ENCODE results near the gene AP2A2.

AP2A2 gene

GRCh38 chr11:899724-900123 is 25.9 kb upstream of the AP2A2 start:
- no peak for DNase-seq

- no peak for DNase-seq
These were observed 25.1 kb upstream of the AP2A2 start for GRCh38 chr11:900545-900944.

GRCh38 chr11:901452-902061 is 24.1 kb upstream of the AP2A2 start:
- no peak for DNase-seq

GRCh38 chr11:904380-904779 is 21.3 kb upstream of the AP2A2 start:
- no peak for DNase-seq

DNA sequence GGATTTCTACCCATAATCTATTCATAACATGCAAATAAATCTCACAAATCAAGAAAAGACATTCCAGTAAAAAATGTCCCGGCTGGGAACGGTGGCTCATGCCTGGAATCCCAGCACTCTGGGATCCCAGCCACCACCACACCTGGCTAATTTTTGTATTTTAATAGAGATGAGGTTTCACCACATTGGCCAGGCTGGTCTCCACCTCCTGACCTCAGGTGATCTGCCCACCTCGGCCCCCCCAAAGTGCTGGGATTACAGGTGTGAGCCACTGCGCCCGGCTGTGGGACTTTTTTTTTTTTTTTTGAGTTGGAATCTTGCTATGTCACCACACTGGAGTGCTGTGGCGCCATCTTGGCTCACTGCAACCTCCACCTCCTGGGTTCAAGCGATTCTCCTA is 19.7 kb upstream of the AP2A2 start:
- DNase-seq, result no peak

DNA sequence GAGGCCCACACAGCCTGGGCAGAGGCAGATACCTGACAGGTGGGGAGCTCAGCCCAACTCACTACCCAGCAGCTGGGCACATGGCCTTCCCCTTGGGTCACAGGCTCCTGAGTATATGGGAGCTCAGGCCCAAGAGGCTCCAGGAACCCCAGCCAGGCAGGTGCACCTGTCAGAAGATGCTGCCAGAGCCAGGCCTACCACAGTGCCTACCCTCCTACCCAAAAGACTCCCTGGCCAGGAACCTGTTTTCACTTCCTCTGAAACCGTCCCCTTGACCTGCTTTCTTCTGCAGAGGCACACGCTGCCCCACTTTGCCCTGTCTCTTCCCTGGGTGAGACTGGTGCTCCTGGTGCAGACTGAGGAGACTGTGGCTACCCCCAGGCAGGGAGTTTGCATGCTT is 18.0 kb upstream of the AP2A2 start:
- DNase-seq, result no peak

DNA sequence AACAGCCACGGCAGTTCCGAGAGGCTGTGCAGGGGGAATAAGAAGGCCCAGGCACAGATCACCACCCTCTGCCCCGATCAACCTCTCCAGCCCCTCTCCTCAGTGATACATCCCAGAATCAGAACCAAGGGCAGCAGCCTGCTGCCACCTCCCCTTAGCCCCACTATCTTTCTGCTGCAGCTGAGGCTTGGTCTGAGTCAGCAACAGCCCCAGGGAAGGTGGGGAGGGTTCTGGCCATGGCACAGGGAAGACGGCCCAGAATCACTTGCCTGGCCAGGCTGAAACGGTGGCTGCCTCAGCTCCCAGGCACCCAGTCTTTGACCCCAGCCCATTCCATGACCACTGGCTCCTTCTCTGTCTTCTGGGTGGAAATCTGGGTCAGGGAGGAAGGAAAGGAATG is 17.4 kb upstream of the AP2A2 start:
- DNase-seq, result no peak

DNA sequence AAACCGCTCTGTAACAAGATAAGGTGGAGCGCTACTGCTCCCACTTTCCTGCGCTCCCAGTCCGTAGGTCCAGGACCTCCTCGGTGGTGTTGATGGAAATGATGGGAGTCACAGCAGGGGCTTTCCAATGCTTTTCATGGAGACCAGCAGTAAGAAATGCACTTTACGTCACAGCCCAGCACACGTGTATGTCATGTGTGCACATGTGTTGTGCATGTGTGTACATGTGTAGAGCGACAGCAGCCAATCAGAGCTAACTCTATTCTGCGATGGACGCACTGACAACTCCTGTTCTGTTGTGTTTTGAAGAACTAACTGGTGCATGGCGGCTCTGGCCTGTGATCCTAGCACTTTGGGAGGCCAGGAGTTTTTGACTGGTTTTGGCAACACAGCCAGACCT is 16.3 kb upstream of the AP2A2 start:
- DNase-seq, result no peak

DNA sequence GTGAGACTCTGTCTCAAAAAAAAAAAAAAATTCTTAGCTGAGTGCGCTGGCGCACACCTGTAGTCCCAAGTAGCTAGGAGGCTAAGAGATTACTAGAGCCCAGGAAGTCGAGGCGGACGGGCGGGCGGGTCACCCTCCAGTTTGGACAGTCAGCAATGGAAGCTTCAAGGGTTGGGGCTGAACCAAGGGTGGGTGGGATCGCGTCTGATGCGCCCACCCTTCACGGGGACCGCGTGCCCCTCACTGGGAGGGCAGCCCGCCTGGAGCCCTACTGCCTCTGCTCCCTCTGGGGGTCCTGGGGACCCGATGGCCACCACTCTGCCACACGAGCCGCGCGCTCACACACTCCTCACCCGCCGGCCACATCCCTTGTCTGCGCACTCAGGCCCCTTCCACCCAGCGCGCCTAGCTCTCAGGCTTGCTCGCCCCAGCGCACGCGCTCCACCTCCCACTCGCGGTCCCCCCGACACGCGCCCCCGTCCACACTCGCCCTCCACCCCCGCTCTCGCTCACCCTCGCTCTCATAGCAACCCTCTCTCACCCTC is 15.6 kb upstream of the AP2A2 start:
- DNase-seq, result no peak

GRCh38 chr11:910589-911030 is 15.1 kb upstream of the AP2A2 start, which contains the start of gene CHID1:
TSS of gene CHID1 (minus strand) at chr11:910810. CDS start at chr11:904816, 5,994 bp downstream.
- no peak for DNase-seq

DNA sequence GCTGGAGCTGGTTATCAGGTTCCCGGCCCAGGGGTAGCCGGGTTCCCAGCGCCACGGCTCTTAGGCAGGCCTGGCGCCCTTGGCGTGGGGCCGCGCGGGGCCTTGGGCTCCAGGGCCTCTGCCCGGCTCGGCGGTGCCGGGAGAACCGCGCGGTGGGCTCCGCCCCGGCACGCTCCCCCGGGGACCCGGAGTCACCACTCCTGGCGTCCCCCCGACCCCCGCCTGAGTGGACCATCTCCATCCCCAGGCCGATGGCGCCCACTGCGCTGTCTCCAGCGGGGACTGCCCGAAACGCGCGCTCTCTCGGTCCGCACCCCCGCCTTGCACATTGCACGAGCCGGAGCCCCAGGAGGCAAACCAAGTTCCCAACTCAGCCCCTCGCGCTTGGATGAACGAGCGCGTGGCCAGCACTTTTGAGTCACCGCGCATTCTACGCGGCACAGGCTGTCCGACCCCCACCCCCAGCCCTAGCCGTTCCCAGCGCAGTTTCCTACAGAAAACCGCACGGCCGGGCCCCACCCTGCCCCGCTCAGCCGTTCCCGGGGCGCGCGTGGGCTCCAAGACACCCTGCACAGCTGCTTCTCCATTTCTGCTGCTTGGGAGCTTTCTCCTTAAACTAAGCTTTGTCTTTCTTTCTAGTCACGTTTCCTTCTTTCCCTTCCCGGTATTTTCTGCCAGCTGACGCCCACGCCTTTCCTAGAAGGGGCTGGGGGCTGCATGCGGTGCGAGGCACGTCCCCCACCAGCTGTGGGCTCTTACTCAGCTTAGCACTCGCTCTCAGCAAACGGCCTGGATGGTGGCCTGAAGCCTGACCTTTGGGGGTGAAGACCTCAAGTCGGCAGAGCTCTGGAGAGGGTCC is 14.4 kb upstream of the AP2A2 start:
- DNase-seq, result no peak

DNA sequence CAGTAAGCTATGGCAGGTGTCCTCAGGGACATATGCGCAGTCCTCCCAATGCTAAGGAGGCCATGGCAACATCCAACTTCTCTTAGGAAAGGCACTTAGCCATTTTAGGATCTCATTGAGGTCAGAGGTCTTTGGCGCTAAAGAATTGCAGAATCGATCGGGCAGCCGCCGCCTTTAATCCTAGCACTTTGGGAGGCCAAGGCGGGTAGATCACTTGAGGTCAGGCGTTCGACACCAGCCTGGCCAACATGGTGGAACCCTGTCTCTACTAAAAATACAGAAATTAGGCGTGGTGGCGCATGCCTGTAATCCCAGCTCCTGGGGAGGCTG is 13.8 kb upstream of the AP2A2 start:
- no peak for DNase-seq

GRCh38 chr11:912266-912665 is 13.4 kb upstream of the AP2A2 start:
- DNase-seq, result no peak

DNA sequence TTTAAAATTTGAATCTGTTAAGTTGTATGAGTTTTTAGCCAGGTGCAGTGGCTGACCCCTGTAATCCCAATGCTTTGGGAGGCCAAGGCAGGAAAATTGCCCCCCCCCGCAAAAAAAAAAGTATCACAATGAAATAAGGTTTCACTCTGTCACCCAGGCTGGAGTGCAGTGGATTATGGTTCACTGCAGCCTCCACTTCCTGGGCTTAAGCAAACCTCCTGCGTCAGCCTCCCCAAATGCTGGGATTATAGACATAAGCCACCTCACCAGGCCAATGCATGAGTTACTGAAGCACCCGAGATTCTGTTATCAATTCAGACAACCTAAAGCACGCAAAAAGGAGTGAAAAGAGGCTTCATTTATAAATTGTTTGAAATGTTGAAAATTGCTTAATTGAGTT is 12.6 kb upstream of the AP2A2 start:
- no peak for DNase-seq

GRCh38 chr11:914204-914603 is 11.5 kb upstream of the AP2A2 start:
- DNase-seq, result no peak

DNA sequence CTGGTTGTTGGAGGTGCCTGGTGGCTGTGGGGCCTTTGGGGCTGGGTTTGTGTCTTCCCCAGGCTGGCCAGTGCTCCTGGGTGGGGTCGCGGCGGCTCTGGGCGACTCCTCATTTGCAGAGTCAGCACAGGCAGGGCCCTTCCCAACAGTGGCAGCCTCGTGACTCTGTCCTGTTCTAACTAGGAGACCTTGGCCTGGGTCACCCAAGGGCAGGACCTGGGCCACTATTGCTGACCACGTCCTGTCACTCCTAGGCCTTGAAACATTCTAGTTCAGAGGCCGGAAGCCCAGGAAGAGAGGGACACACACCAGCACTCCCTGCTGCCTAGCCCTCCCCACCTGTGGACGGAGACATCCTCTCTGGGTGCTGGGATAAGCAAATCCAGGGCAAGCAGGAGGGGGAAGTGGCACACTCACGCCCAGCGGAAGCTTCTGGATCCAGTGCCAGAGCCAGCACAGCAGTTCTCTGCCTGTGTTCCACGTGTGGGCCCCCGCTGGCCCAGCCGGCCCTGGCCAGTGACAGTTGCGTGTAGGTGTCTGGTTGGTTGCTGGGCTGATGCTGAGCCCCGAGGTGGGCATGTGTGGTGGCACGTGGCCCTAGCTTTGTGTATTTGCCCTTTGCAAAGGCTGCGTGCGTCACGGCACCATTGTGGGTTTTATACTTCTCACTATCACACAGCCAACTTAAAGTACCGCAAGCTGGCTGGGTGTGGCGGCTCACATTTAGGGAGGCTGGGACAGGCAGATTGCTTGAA is 10.7 kb upstream of the AP2A2 start:
- DNase-seq, result no peak

DNA sequence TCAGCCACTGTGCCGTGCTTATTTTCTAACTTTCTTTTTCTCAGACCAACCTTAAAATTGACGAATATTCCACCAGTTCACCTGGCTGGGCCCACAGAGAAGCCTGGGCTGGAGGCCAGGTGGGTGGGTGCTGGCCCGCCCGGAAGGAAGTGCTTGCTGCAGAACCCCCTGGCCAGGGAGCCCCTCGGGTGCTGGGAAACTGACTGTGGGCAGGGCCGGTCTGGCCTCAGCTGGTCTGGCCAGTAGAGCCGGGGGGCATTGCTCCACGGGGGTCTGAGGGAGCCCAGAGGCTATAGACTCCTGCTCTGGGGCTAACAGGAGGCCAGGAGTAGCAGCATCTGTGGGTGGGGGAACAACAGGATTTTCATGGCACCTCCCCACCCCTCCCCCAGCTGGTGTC is 8.2 kb upstream of the AP2A2 start:
- no peak for DNase-seq

DNA sequence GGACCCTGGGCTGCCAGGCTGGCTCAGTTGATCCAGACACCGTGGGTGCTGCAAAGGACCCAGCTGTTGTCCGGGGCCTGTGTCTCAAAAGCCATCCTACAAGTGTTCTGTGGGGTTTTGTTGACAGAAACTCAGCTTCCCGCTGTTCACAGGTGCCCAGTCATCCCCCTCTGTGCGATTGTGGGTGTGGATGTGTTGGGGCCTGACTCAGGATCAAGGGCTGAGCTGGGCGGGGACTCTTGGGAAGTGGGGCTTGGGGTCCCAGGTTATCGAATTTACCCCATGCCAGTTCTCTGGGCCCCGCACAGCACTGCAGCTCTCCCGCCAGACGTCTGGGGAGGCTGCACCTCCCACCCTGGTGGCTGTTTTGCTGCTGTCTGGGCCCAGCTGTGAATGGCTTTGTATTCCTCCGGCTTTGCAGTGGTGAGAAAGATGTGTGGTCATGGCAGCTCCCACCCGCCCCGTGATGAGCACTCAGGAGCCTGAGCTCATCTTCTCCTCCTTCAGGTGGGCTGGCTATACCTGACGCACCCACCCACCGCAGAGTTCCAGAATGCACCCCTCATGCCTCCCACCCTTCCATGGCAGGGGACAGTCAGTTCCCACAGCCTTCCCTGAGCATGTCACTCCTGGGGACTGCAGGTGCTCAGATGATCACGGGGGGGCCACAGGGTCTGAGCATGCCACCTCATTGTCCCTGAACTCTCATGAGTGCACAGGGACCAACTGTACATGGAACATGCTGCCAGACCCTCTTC is 3.6 kb upstream of the AP2A2 start:
- no peak for DNase-seq

DNA sequence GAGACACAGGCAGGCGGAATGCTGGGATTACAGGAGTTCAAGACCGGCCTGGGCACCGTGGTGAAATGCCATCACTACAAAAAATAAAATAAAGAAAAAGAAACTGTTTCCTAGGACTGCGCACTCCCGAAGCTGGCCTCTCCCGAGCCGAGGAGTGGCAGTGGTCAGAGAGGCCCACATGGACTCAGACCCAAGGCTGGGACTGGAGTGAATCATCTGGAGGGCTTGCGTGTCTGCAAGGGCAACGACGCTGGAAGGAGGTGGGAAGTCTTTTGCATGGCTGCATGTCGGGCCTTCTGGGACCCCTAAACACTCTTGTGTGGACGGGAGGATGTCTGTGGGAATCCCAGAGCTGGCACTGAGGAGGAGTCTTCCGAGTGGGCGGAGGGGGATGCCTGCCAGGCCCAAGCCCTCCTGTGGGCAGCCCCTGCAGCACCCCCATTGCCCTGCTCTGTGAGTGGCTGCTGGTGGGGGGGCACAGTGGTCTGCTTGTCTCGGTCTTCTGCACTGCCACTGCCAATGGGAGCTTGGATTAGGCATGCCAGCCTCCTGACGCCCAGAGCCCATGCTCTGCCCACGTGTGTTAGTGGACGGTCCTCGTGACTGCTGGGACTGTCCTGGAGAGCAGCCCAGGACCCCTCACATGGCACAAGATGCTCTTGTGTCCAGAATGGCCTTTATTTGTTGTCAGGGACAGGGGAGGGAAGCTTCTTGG is 1.8 kb upstream of the AP2A2 start:
- DNase-seq, result no peak

- no peak for DNase-seq
These were observed 1.1 kb upstream of the AP2A2 start for GRCh38 chr11:924406-925157.

DNA sequence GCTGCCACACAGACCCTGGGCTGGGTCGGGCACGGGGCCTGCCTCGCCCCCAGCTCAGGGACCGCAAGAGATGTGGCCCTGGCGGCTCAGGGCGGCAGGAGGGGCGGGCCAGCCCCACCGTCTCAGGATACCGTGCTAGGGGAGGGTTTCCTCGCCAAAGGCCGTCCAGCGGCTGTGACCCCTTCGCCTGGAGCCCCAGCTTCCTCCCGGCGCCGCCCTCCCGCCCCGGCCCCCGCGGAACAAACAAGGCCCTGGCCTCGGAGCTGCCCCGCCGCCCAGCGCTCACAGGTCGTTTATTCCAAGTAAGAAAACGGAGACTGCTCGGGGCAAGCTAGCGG is 543 bp upstream of the AP2A2 start:
- no peak for DNase-seq
